ENCODE results near the gene PRAC2.

GRCh38 chr17:48718227-48718760, 4.7 kb upstream of the PRAC2 start:
- TF ChIP-seq POLR2A (IDR thresholded peaks at IDR 0.05; ENCODE audit: extremely low read depth, insufficient read length) (no peak), CTCF (IDR thresholded peaks at IDR 0.05; ENCODE audit: low read depth, low read length) (no peak), MAX (IDR thresholded peaks at IDR 0.05; ENCODE audit: low read depth, low read length) (no peak)
